IPS-NIHi11 (cell line): ENCODE results near the gene DBI.

ENCODE experiments used
- DNase-seq: peaks from one replicate; pipeline ENCODE4 v3.0.0; 2012; ENCODE audit warnings: mixed read lengths, low spot score

Gene DBI

GRCh38 chr2:119366649-119367471, at the start of gene DBI, which contains the start of gene C2orf76:
Gene DBI, plus strand, starts transcription at chr2:119366977. Its CDS starts 75 bp downstream, at chr2:119367052.
Gene C2orf76, minus strand, starts transcription at chr2:119366834. Its CDS starts 26,875 bp downstream, at chr2:119339959.
- DNase-seq: peak; percentile 99

DNA sequence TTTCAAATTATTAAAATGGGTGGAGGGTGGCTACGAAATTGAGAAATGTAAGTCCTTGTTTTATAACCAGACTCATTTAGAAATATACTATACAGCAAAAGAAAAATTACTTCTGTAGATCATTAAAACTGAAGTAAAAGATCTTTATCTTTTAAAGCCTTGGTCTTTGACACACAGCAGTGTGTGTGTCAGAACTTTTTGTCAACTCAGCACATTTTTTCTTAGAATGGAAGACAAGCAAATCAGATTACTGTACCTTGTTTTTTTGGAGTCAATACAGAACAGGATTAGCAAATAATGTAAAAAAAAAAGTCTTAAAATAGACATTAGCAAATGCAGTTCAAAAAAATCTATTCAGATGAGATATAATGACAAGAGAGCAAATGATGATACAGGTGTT, 49.2 kb upstream of the DBI start:
- no peak for DNase-seq

DNA sequence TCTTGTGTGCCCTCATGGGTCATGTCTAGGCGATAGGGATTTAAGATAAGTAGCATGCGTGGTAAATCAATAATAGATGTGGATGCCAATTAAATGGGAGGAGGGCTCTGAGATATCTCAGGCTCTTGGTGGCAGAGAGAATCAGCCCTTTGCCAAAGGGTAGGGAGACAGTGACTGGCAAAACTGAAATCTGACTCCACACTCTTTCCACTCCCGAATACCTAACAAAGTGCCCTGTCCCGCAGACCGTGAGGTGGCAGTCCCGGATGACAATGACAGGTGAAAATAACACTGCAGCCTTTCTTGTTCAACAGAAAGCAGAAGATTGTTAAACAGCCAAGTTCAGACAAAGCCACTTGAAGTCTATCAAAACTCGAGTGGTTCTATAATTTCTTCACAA, 47.2 kb upstream of the DBI start:
- no peak for DNase-seq

DNA sequence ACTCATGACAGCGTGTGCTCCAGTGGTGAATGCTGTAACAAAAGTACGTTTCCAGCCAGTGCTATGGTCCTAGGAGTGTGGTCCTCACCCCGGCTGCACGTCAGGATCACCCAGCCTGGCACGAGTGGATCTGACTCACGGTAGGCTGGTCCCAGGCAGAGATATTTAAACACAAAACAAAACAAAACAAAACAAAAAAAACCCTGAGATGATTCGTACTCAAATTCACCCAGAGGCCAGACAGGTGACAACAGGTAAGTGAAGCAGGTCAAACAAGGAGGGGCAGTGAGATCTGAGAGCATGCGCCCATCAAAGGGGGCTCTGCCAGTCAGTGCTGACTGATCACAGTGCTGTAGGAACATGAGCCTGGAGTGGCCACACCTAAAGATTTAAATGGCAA, 43.3 kb upstream of the DBI start:
- no peak for DNase-seq

DNA sequence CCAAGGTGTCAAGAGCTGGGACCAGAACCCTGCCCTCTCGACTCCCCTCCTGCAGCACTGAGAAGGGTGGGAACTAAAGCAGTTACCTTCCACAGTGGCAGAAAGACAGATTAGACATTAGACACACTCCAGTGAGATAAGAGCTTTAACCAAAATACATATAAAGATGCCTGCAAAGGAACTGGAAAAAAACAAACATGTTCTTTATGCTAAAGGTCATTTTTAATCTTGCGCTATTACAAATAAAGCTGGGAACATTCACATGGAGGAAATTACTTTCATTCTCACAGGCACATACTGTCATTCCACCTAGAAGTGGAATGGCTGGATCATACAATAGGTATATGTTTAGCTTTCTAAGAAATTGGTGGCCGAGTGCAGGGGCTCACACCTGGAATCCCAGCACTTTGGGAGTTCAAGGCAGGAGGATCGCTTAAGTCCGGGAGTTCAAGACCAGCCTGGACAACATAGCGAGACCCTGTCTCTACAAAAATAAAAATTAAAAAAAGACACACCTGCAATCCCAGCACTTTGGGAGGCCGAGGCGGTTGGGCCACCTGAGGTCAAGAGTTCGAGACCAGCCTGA, 42.0 kb upstream of the DBI start:
- DNase-seq: no peak

GRCh38 chr2:119326938-119327337, 39.8 kb upstream of the DBI start:
- no peak for DNase-seq

- DNase-seq: no peak
These were observed 39.3 kb upstream of the DBI start for GRCh38 chr2:119327431-119327830.

GRCh38 chr2:119332953-119333352, 33.8 kb upstream of the DBI start:
- DNase-seq: no peak

GRCh38 chr2:119333360-119333759, 33.4 kb upstream of the DBI start:
- DNase-seq: no peak

GRCh38 chr2:119333833-119334232, 32.9 kb upstream of the DBI start:
- DNase-seq: no peak

GRCh38 chr2:119337749-119338148, 29.0 kb upstream of the DBI start:
- no peak for DNase-seq

DNA sequence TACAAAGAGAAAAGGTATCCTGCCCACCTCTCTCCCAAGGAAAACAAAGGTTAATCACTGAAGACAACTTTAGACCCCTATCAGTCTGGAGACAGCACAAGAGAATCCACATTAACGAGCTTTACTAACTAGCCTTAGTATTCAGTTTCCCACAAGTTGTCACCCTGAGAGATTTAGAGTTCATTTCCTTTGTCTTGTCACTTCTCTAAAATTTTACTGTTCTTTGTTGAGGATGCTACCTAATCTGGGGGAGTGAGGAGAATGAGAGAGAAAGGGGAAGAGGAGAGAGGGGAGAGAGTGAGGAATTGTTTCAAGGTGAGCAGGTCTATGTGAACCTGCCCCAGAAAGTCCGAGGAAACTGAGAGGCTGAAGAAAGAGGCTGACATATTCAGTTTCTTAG, 28.5 kb upstream of the DBI start:
- no peak for DNase-seq

DNA sequence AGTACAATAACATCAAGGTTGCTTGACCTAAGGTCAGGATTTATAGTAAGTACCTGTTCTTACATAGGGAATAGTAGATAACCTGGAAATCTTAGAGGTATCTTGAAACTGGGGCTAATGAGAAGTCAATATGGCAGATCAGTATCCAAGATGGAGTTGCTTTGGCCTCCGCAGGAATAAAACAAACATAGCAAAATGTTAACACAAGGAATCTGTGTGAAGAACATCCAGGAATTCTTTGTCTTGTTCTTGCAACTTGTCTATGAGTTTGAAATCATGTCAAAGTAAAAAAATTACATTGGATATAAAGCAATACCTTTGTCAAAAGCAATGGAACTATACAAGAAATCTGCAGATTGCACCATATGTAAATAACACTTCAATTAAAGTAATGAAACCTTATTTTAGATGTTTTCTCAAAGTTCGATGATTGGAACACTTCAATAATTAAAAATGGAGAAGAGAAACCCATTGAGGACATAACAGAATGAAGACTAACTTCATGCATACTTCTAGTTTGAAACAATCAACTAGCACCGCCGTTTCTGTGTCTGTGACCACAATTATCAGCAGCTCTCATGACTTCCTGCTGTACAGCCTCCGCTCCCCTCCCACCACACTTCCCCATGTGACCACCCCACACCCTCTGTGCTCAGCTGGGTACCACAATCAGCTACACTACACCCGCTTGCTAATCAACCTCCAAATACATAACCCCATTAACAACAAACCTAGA, 27.8 kb upstream of the DBI start:
- DNase-seq: no peak

DNA sequence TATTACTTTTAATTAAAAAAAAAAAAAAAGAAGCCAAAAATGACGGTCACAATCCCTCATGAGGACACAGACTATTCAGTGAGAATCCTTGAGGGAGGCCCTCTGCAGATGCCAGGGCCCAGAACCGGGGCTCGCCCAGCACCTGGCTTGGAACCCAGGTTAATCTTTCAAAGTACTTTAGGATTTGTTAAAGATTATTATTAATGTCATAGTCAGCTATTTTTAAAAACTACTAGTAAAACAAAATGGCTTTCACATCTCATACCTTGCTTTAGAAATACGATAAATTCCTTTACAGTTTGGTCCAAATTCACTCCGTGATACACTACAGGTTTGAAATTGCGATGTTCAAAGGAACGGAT, 27.2 kb upstream of the DBI start:
- DNase-seq: no peak

GRCh38 chr2:119341684-119342083, 25.1 kb upstream of the DBI start:
- no peak for DNase-seq

- no peak for DNase-seq
These were observed 17.5 kb upstream of the DBI start for GRCh38 chr2:119349289-119349688.

- no peak for DNase-seq
These were observed 16.3 kb upstream of the DBI start for GRCh38 chr2:119350311-119350998.

GRCh38 chr2:119352357-119352756, 14.4 kb upstream of the DBI start:
- DNase-seq: peak; percentile 22

- no peak for DNase-seq
These were observed 11.9 kb upstream of the DBI start for GRCh38 chr2:119354860-119355259.

GRCh38 chr2:119359774-119360173, 7.0 kb upstream of the DBI start:
- DNase-seq: no peak

DNA sequence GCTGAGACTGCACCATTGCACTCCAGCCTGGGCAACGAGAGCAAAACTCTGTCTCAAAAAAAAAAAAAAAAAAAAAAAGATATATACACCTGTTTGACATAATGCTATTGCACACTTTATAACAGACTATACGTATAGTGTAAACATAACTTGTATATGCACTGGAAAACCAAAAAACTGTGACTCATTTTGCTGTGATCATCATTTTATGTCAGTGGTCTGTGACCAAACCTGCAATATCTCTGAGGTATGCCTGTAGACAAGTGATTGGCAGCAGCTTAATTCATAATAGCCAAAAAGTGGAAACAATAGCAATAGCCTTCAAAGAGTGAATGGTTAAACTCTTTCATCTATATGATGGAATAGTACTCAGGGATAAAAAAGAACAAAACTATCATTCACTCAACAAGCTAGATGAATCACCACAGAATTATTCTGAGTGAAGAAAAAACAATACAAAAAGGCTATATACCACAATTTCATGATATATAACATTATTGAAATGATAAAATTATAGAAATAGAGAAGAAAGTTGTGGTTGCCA, 6.3 kb upstream of the DBI start:
- no peak for DNase-seq

- DNase-seq: no peak
These were observed 2.0 kb upstream of the DBI start for GRCh38 chr2:119364798-119365197.
